Osteoblast (primary cell): Measurements from ENCODE around the gene DENND1A. TPM values are rescaled to one million over a fixed set of nuclear protein-coding genes. Genes with fewer than 3 reads are reported as not detected.

Source experiments
- DNase-seq: peaks from one replicate; pipeline ENCODE4 v3.0.0; 2011; ENCODE audit warnings: low spot score, mixed read lengths; ENCODE audit not compliant: insufficient read length; ENCODE audit errors: missing footprints
- H2AFZ ChIP-seq: 2 replicates; pipeline ENCODE4 v1.6.0; 2011; ENCODE audit warnings: mild to moderate bottlenecking, low read length
- H3K27ac ChIP-seq: 2 replicates; pipeline ENCODE4 v1.5.1; 2011; ENCODE audit warnings: mild to moderate bottlenecking, low read depth, low read length, moderate library complexity
- H3K27me3 ChIP-seq: 2 replicates; pipeline ENCODE4 v1.6.0; 2012; ENCODE audit warnings: mild to moderate bottlenecking, control low read depth, inconsistent platforms, low read length, moderate library complexity; ENCODE audit not compliant: insufficient read depth
- H3K36me3 ChIP-seq: 2 replicates; pipeline ENCODE4 v1.5.1; 2011; ENCODE audit warnings: mild to moderate bottlenecking, low read length, control low read depth, moderate library complexity; ENCODE audit not compliant: insufficient read depth
- H3K4me1 ChIP-seq: 2 replicates; pipeline ENCODE4 v1.5.1; 2011; ENCODE audit warnings: mild to moderate bottlenecking, low read length, control low read depth, moderate library complexity; ENCODE audit not compliant: insufficient read depth
- H3K4me2 ChIP-seq: 2 replicates; pipeline ENCODE4 v1.6.0; 2011; ENCODE audit warnings: mild to moderate bottlenecking, low read length; ENCODE audit not compliant: insufficient read depth
- H3K4me3 ChIP-seq: fragments of 200-600 bp; sonication (generic); 3 replicates; pipeline ENCODE4 v1.5.1; 2012; ENCODE audit warnings: mild to moderate bottlenecking, low read length, inconsistent platforms; ENCODE audit not compliant: insufficient read depth
- H3K79me2 ChIP-seq: 2 replicates; pipeline ENCODE4 v1.6.0; 2012; ENCODE audit warnings: mild to moderate bottlenecking, low read length, control low read depth, inconsistent platforms; ENCODE audit not compliant: insufficient read depth
- H3K9me3 ChIP-seq: 2 replicates; pipeline ENCODE4 v1.5.1; 2011; ENCODE audit warnings: low read depth, low read length, control low read depth
- H4K20me1 ChIP-seq: 2 replicates; pipeline ENCODE4 v1.6.0; 2012; ENCODE audit warnings: mild to moderate bottlenecking, low read length, control low read depth; ENCODE audit not compliant: insufficient read depth
- CTCF ChIP-seq: IDR thresholded peaks from 2 replicates; pipeline ENCODE4 v1.5.1; 2011; ENCODE audit warnings: mild to moderate bottlenecking, low read depth, low read length, moderate library complexity; ENCODE audit errors: extremely low read depth
- total RNA-seq: library from RNA; depleted of rRNA; stranded (reverse); fragments of >200 nt; gene quantifications from 2 replicates; pipeline ENCODE4 v1.2.3, GENCODE V29; 2012

The DENND1A gene
- total RNA-seq, 1 donor: 14.1 TPM

- H3K4me1 ChIP-seq: no peaks in the 10 kb centered on the region
These were observed 238.1 kb downstream of the DENND1A start for GRCh38 chr9:123691765-123692303.

GRCh38 chr9:123689701-123690428 is 240.1 kb downstream of the DENND1A start:
- H3K9me3 ChIP-seq: no peaks in the 10 kb centered on the region
- H3K4me3 ChIP-seq: no peak overlapping the region
- H3K4me2 ChIP-seq: no peak overlapping the region
- no peak overlapping the region for H3K27ac ChIP-seq
- H2AFZ ChIP-seq: no peak overlapping the region
- H4K20me1 ChIP-seq: peaks cover 8% of the 10 kb centered on the region
- H3K79me2 ChIP-seq: no peaks in the 10 kb centered on the region
- no peaks in the 10 kb centered on the region for H3K4me1 ChIP-seq
- H3K36me3 ChIP-seq: no peaks in the 10 kb centered on the region
- H3K27me3 ChIP-seq: no peaks in the 10 kb centered on the region
- no peak for DNase-seq
- TF ChIP-seq CTCF: no peak

More at GRCh38 chr9:123691765-123692303, 238.1 kb downstream of the DENND1A start:
- H4K20me1 ChIP-seq: peaks cover 7% of the 10 kb centered on the region
- no peaks in the 10 kb centered on the region for H3K79me2 ChIP-seq
- no peak for DNase-seq
- H3K4me3 ChIP-seq: no peak overlapping the region
- H3K27me3 ChIP-seq: no peaks in the 10 kb centered on the region
- H3K9me3 ChIP-seq: no peaks in the 10 kb centered on the region
- no peak overlapping the region for H3K4me2 ChIP-seq
- H3K36me3 ChIP-seq: no peaks in the 10 kb centered on the region
- no peak overlapping the region for H3K27ac ChIP-seq
- no peak overlapping the region for H2AFZ ChIP-seq
- no peak for TF ChIP-seq CTCF

- Histone ChIP-seq H3K36me3 (no peaks in the 10 kb centered on the region), H3K27ac (no peak overlapping the region), H3K4me1 (no peaks in the 10 kb centered on the region), H3K79me2 (no peaks in the 10 kb centered on the region), H2AFZ (no peak overlapping the region), H3K4me2 (no peak overlapping the region), H4K20me1 (peaks cover 4% of the 10 kb centered on the region), H3K27me3 (no peaks in the 10 kb centered on the region), H3K9me3 (no peaks in the 10 kb centered on the region), H3K4me3 (no peak overlapping the region)
- DNase-seq: no peak
- TF ChIP-seq CTCF: no peak
These were observed 242.6 kb downstream of the DENND1A start for GRCh38 chr9:123687246-123687751.

- TF ChIP-seq CTCF: no peak
- H4K20me1 ChIP-seq: peaks cover 4% of the 10 kb centered on the region
- no peak overlapping the region for H2AFZ ChIP-seq
- no peaks in the 10 kb centered on the region for H3K4me1 ChIP-seq
- no peak overlapping the region for H3K4me3 ChIP-seq
- H3K4me2 ChIP-seq: no peak overlapping the region
- no peak overlapping the region for H3K27ac ChIP-seq
- DNase-seq: no peak
- H3K79me2 ChIP-seq: no peaks in the 10 kb centered on the region
- no peaks in the 10 kb centered on the region for H3K9me3 ChIP-seq
- no peaks in the 10 kb centered on the region for H3K27me3 ChIP-seq
- H3K36me3 ChIP-seq: no peaks in the 10 kb centered on the region
These were observed 243.1 kb downstream of the DENND1A start for GRCh38 chr9:123686829-123687192.
